K562 (cell line): ENCODE measurements around the gene ZDHHC14. TPM values are rescaled to one million over a fixed set of nuclear protein-coding genes. Genes with fewer than 3 reads are reported as not detected.
"Not testable (repeated sequence)": the region's sequence is repeated elsewhere in the genome, so short reads cannot be mapped to it uniquely, and the experiment has no call there.

Source experiments
- ATAC-seq: fragments of 200-7000 bp; cut with Tn5 transposase; 3 replicates; pipeline ENCODE4 v1.9.1; 2020; ENCODE audit warnings: moderate library complexity
- BruUV-seq: library from RNA; stranded (reverse); fragments of 400-500 nt; replicated peaks from 2 replicates; lab custom pipeline; 2021; lab: Mats Ljungman, UMichigan
- CTCF ChIA-PET: fragments of 300-600 bp; formaldehyde crosslinking; extraction: SDS; loops from one replicate; lab custom pipeline; 2021; ENCODE audit warnings: low intra/inter-chr PET ratio; lab: Yijun Ruan, JAX
- POLR2A ChIA-PET: fragments of 300-600, 350-650 bp; sonication (Branson Sonifier 250); formaldehyde crosslinking; extraction: SDS; loops from one replicate; lab custom pipeline; 2021; ENCODE audit warnings: antibody characterized with exemption, inconsistent platforms; lab: Yijun Ruan, JAX
- DNase-seq, 4 experiments: peaks; one replicate each; pipeline versions ENCODE4 v3.0.0 to v3.0.0-alpha.2; 2011 to 2018; ENCODE audit warnings: low spot score in 3 of 4, mixed read lengths in 3 of 4; ENCODE audit errors: extremely low read depth in 1 of 4
- FAIRE-seq: peaks from 2 replicates; lab custom pipeline; 2011; peaks lifted over from hg19 to GRCh38; lab: Jason Lieb, UNC
- H2AFZ ChIP-seq: 2 replicates; pipeline ENCODE4 v1.6.0; 2011; ENCODE audit warnings: low read depth, low read length, control low read depth, inconsistent platforms
- H3K27ac ChIP-seq: fragments of 200-600 bp; 3 replicates; pipeline ENCODE4 v1.8.0; 2011; ENCODE audit warnings: low read depth, mild to moderate bottlenecking, control low read depth, inconsistent platforms, low read length, moderate library complexity, mixed read lengths; ENCODE audit errors: extremely low read depth
- H3K27me3 ChIP-seq, 2 experiments: fragments of 300-600 bp in 1 of 2; 2 replicates in 1 of 2; 3 replicates in 1 of 2; pipeline versions ENCODE4 v1.6.0 to v1.8.0; 2011; ENCODE audit warnings: inconsistent platforms in 2 of 2, low read length in 2 of 2, mild to moderate bottlenecking in 1 of 2, mixed read lengths in 1 of 2, moderate library complexity in 1 of 2; ENCODE audit not compliant: control insufficient read depth in 2 of 2, insufficient read depth in 2 of 2
- H3K36me3 ChIP-seq: fragments of 300-600 bp; 3 replicates; pipeline ENCODE4 v1.8.0; 2011; ENCODE audit warnings: mild to moderate bottlenecking, low read length, inconsistent platforms; ENCODE audit not compliant: control insufficient read depth, insufficient read depth
- H3K4me1 ChIP-seq, 2 experiments: fragments of 200-600 bp in 1 of 2; replicated peaks in 1 of 2; 2 replicates in 1 of 2; 3 replicates in 1 of 2; pipeline versions ENCODE4 v1.5.1 to v1.8.0; 2011; ENCODE audit warnings: inconsistent platforms in 2 of 2, low read length in 2 of 2, mild to moderate bottlenecking in 1 of 2, mixed read lengths in 1 of 2, moderate library complexity in 1 of 2; ENCODE audit not compliant: control insufficient read depth in 2 of 2, insufficient read depth in 2 of 2
- H3K4me2 ChIP-seq: 2 replicates; pipeline ENCODE4 v1.6.1; 2011; ENCODE audit warnings: low read length, control low read depth, inconsistent platforms, mixed read lengths; ENCODE audit not compliant: insufficient read depth
- H3K4me3 ChIP-seq: fragments of 200-600 bp; sonication (generic), shearing (Covaris generic); 2 replicates; pipeline ENCODE4 v1.5.1; 2016; ENCODE audit warnings: control low read depth, inconsistent platforms
- H3K79me2 ChIP-seq: fragments of 200-600 bp; 3 replicates; pipeline ENCODE4 v1.8.0; 2011; ENCODE audit warnings: low read length, inconsistent platforms; ENCODE audit not compliant: control insufficient read depth, insufficient read depth
- H3K9ac ChIP-seq, 2 experiments: 2 replicates each; pipeline versions ENCODE4 v1.6.0 to v1.6.1; 2011; ENCODE audit warnings: low read depth in 2 of 2, low read length in 2 of 2, control low read depth in 1 of 2, inconsistent platforms in 1 of 2, mild to moderate bottlenecking in 1 of 2, mixed read lengths in 1 of 2; ENCODE audit not compliant: insufficient read depth in 1 of 2
- H3K9me1 ChIP-seq: one replicate; pipeline ENCODE4 v1.6.0; 2011; ENCODE audit warnings: inconsistent platforms, mild to moderate bottlenecking, low read length, moderate library complexity; ENCODE audit not compliant: control insufficient read depth, insufficient read depth
- H3K9me3 ChIP-seq: replicated peaks from 2 replicates; pipeline ENCODE4 v1.5.1; 2011; ENCODE audit warnings: low read depth, low read length, inconsistent platforms; ENCODE audit not compliant: control insufficient read depth, insufficient read depth
- H4K20me1 ChIP-seq: replicated peaks from 2 replicates; pipeline ENCODE4 v1.6.1; 2011; ENCODE audit warnings: low read length, inconsistent platforms, mixed read lengths; ENCODE audit not compliant: control insufficient read depth, insufficient read depth
- BCOR ChIP-seq: fragments of 450-650 bp; IDR thresholded peaks from 2 replicates; pipeline ENCODE4 v1.6.1; 2016
- MECOM ChIP-seq: fragments of 250-450 bp; sonication (Bioruptor Pico); IDR thresholded peaks from 2 replicates; pipeline ENCODE4 v1.8.0; 2022; ENCODE audit warnings: inconsistent platforms
- MEF2A ChIP-seq: IDR thresholded peaks from 2 replicates; pipeline ENCODE4 v1.6.1; 2011; ENCODE audit warnings: low read depth, mild to moderate bottlenecking, low read length, moderate library complexity; ENCODE audit not compliant: control insufficient read depth
- ZNF121 ChIP-seq: sonication (generic); formaldehyde crosslinking; conservative IDR thresholded peaks from 2 replicates; pipeline ENCODE4 v1.8.0; 2022; ENCODE audit warnings: missing genetic modification reagents
- WGBS: fragments of 100-300 bp; shearing (Covaris generic); methylation state at CpG from one replicate; pipeline ENCODE4 v1.1.6; 2016; ENCODE audit warnings: low coverage, mixed read lengths; ENCODE audit not compliant: insufficient coverage; ENCODE audit errors: missing lambda C conversion rate; 5-methylcytosine and 5-hydroxymethylcytosine counted together
- in situ Hi-C: fragments of 300-500 bp; cut with MboI; formaldehyde crosslinking; loops from 4 replicates; pipeline ENCODE4 v1.15.0; 2018; ENCODE audit warnings: inconsistent platforms, mixed read lengths
- intact Hi-C: fragments of 100-400 bp; cut with micrococcal nuclease; formaldehyde crosslinking; loops from 2 replicates; pipeline ENCODE4 v1.14.2; 2022
- polyA plus RNA-seq, 8 experiments: library from polyadenylated mRNA; depleted of rRNA in 4 of 8; stranded (reverse) in 5 of 8; unstranded in 3 of 8; fragments of >200 nt; fragmentation: Nextera tagmentation in 2 of 8; fragmentation: Illumina TruSeq in 1 of 8; extraction: Ambion mirVana in 2 of 8; extraction: Trizol in 1 of 8; gene quantifications; 2 replicates each; pipeline versions ENCODE4 v1.2.1 to v1.2.3, GENCODE V29; 2011 to 2014; ENCODE audit warnings: inconsistent platforms in 1 of 8, missing spikeins in 1 of 8
- total RNA-seq, 7 experiments: library from RNA; depleted of rRNA in 6 of 7; stranded (reverse); fragments of >200 nt in 6 of 7; fragmentation: Illumina TruSeq in 2 of 7; extraction: Trizol in 2 of 7; gene quantifications; 2 replicates each; pipeline versions ENCODE4 v1.2.1 to v1.2.3, GENCODE V29; 2011 to 2021; ENCODE audit warnings: low replicate concordance in 1 of 7

ZDHHC14 gene
- total and polyA plus RNA-seq, 9 of the 15 experiments (the other 6 are each of a cell fraction or from before 2014, with no cell fraction given): 0.92 to 23.1 (median 13.8) TPM

- H3K4me2 ChIP-seq, intact Hi-C loops, H3K9me1 ChIP-seq, H3K9ac ChIP-seq, H3K4me3 ChIP-seq, H3K27me3 ChIP-seq, H4K20me1 ChIP-seq, FAIRE-seq, BruUV-seq: not testable (repeated sequence)
- peaks cover 21 to 25% of the 10 kb centered on the region in 2 experiments for H3K4me1 ChIP-seq
- peaks cover 61% of the 10 kb centered on the region for H3K79me2 ChIP-seq
- POLR2A ChIA-PET: interaction anchor here (0.7 to 4.3 kb wide), 2 partner anchors 10 to 130 kb away, joined by 3 to 18 read pairs; no protein-coding TSS in a partner anchor
- TF ChIP-seq ZNF121 (CRISPR knock-in tag): peak; percentile 89
- peak; percentile 53; the same call in 1 of the 2 replicates for TF ChIP-seq BCOR
- TF ChIP-seq, all 486 proteins: peak for 2; not testable (repeated sequence) for 484
- in situ Hi-C loops, DNase-seq, H3K27ac ChIP-seq, H2AFZ ChIP-seq, ATAC-seq, CTCF ChIA-PET: not testable (repeated sequence)
- 94% methylated on average over 10 of the region's 11 CpGs for WGBS
- peaks cover 22% of the 10 kb centered on the region; the same call in 2 of the 3 replicates for H3K36me3 ChIP-seq
- peaks cover 14% of the 10 kb centered on the region for H3K9me3 ChIP-seq
Measured at GRCh38 chr6:157395199-157395598, 14.2 kb downstream of the ZDHHC14 start.

DNA sequence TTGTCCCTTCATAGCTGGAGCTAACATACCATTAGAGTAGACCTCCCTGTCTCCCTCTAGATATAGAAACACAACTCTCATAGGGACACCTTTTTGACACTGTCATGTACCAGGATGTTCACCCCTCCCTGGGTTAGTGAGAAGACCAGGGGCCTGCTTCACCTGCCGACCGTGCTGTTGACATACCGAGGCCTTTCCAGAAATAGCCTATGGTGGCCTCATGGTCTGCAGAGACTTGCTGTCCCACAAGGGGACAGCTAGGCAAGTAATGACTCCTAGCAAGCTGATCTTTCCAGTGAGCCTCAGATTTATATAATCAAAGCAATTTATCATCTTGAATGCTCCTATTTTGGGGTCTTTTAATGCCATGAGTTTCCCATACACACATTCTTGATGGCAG is 15.0 kb downstream of the ZDHHC14 start:
- in situ Hi-C loops: no loop called here
- TF ChIP-seq MEF2A (0 out of 2 replicates have a peak, but pooled peaks have one; percentile 15), MECOM (no peak)
- Histone ChIP-seq H2AFZ (no peak overlapping the region), H3K27me3 (no peaks in the 10 kb centered on the region), H3K79me2 (peaks cover 52% of the 10 kb centered on the region), H3K9me3 (peaks cover 6% of the 10 kb centered on the region), H3K4me1 (peaks cover 21 to 25% of the 10 kb centered on the region in 2 experiments), H3K27ac (no peak overlapping the region), H3K9ac (no peak overlapping the region), H3K4me2 (no peak overlapping the region), H4K20me1 (no peaks in the 10 kb centered on the region; the same call in 1 of the 2 replicates), H3K4me3 (no peak overlapping the region), H3K9me1 (no peaks in the 10 kb centered on the region), H3K36me3 (peaks cover 20% of the 10 kb centered on the region; the same call in 2 of the 3 replicates)
- ChIA-PET POLR2A (interaction anchor here (0.7 to 4.3 kb wide), 3 partner anchors 10 to 131 kb away, joined by 3 to 18 read pairs (median 6); no protein-coding TSS in a partner anchor), CTCF (no interaction called here)
- FAIRE-seq: no peak
- no peak for DNase-seq
- no TSS peak for BruUV-seq
- no peak for ATAC-seq
- WGBS: 67% methylated on average over 3 of the region's 3 CpGs
- intact Hi-C loops: no loop called here
